ENCODE measurements around the gene SMAD4.
"Not testable (repeated sequence)": the region's sequence is repeated elsewhere in the genome, so short reads cannot be mapped to it uniquely, and the experiment has no call there.

SMAD4 gene

GRCh38 chr18:51119976-51120375 is 90.0 kb downstream of the SMAD4 start:
- DNase-seq, result not testable (repeated sequence)

DNA sequence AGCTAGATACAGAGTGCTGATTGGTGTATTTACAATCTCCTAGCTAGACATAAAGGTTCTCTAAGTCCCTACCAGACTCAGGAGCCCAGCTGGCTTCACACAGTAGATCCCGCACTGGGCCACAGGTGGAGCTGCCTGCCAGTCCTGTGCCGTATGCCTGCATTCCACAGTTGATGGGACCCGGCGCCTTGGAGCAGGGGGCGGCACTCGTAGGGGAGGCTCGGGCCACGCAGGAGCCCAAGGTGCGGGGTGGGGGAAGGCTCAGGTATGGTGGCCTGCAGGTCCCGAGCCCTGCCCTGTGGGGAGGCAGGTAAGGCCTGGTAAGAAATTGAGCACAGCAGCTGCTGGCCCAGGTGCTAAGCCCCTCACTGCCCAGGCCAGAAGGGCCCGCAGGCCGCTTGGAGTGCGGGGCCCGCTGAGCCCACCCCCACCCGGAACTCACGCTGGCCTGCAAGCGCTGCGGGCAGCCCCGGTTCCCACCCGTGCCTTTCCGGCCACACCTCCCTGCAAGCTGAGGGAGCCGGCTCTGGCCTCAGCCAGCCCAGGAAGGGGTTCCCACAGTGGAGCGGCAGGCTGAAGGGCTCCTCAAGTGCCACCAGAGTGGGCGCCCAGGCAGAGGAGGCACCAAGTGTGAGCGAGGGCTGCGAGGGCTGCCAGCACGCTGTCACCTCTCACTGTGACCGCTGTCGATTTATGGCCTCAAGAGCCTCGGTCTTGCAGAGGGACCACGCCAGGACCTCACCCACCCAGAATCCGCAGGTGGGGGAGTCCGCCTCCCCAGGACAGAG is 91.0 kb downstream of the SMAD4 start:
- DNase-seq, result no peak

DNA sequence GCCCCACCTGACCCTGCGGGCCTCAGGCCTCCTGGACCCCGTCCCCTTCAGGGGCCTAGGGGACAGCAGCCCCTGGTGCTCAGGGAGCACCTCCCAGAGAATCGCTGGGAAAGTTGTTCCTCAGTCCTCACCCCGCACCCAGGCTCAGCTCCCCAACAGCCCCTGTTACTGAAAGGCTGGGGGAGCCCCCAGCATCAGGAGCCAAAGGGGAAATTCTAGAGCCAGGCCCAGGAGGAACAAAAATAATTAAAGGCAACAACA is 91.5 kb downstream of the SMAD4 start:
- no peak for DNase-seq

DNA sequence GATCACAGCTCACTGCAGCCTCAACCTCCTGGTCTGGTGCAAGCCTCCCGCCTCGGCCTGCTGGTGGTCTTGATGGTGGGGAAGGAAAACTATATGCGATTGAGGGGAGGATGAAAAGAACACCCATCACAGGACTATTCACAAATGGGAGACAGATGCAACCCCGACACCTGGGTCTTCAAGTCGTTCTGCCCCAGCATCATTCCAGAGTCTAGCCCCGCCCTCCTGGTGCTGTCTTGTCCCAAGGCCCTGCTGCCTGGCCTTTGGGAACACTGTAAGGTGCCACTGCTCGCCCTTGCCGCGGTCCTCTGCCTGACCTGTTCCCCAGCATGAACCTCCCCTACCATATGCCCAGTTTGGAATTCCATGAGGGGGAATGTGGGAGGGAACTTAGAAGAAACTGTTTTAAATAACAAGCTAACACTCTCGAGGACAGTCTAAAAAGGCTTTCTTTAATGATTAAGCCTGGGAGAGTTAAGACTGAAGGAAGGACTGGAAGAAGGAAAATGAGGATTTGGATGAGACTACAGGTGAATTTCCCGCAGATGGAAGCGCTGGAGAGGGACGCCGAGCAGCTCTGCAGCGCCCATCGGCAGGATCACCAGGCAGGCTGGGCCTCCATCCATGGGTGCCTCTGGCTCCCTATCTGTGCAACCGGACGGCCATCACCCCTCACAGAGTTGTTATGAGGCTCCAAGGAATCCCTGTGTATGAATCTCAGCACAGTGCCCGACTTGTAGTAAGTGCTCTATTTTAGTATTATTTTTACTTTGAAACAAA is 92.4 kb downstream of the SMAD4 start:
- DNase-seq, result no peak

DNA sequence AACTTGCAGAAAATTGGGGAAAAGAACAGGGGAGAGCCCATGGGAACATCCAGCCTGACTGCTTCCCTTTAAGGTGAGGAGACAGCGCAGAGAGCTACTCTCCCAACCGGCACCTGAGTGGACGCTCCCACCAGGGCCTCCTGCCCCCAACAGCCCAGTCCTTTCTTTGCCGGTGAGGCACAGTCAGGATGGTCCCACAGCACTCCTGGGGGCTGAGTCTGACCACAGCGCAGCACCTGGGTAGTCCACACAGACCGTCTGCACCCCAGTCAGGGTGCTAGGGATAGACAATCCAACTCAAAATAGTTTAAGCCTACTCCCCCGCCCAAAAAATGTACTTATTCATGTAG is 93.0 kb downstream of the SMAD4 start:
- no peak for DNase-seq

- no peak for DNase-seq
Observed at GRCh38 chr18:51123481-51123880, 93.5 kb downstream of the SMAD4 start.

DNA sequence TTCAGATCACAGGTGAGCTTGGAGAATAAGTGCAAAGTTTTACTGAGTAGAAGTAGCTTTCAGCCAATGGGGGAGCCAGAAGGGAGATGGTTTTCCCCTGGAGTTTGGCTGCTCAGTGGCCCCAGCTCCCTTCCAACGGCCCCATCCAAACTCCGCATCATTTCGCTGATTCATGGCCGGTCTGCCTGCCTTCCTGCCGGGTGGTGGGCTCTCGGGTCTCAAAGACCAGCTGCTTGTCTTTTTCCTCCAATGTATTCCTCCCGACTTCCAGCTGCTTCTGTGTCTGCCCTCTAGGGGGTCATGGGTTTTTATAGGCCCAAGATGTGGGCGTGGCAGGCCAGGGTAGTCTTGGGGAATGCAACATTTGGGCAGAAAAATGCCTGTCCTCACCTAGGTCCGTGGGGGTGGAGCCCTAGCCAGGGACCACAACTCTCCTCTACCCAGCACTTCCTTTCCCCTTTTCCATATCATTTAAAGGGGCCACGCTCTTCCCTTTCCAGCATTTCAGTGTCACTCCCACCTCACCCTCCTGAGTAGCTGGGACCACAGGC is 94.0 kb downstream of the SMAD4 start:
- no peak for DNase-seq

- DNase-seq, result no peak
Observed at GRCh38 chr18:51125976-51126375, 96.0 kb downstream of the SMAD4 start.

- DNase-seq, result no peak
Observed at GRCh38 chr18:51127664-51128063, 97.7 kb downstream of the SMAD4 start.

- no peak for DNase-seq
Observed at GRCh38 chr18:51128533-51128932, 98.5 kb downstream of the SMAD4 start.

DNA sequence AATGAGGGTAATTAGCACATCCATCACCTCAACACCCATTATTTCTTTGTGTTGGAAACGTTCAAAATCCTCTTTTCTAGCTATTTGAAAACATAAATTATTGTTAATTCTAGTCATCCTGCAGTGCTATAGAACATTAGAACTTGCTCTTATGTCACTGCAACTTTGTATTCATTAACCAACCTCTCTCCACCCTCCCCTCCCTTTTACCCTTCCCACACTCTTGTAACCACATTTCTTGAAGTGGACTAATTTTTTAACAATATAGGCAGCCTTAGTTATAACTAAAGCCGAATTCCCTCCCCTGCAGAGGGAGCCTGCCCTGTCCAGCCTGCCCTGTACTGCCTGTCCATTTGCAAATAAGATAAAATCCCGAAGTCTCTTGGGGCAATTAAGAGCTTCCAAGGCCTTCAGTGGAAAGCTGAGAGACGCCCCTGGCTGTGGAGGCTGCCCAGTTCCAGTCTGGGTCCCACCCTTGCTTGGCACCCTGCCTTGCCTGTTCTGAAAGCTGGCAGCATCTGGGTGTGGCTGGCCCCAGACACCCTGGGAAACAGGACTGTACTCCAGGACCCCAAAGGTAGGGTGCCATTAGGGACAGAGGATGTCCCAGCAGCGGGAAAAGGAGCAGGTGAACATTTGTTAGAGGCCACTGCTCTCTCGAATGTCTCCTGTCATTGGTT is 102.4 kb downstream of the SMAD4 start:
- no peak for DNase-seq

DNA sequence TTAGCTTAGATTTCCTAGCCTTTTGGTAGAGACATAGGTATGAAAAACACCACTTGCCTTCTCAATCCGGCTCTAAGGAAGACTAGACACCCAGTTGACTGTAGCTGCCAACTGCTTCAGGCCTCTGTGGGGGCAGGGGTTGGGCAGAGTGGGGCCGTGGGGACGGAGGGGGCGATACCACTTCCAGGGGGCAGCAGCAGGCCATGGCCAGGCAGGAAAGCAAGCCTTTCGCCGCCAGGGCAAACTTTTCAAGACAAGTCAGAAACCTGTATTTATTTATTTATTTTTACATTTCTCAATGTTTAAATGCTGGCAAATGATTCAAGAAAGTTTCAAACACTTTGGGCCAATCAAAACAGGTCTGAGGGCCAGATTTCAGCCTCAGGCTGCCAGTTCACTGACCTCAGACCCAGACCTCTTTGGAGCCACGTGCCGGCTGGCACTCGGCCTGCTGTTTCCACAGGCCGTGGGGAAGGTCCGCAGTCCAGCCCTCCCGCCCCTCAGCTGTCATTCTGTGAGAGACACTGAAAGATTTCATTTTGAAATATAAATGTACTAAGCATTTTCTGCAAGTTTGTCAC is 103.7 kb downstream of the SMAD4 start:
- DNase-seq, result no peak
